Hepatocyte (in vitro differentiated cells): ENCODE results near the gene DOHH. TPM values are rescaled to one million over a fixed set of nuclear protein-coding genes. Genes with fewer than 3 reads are reported as not detected.

Experiments
- DNase-seq: peaks from one replicate; pipeline ENCODE4 v3.0.0-alpha.2; 2016; ENCODE audit warnings: low spot score
- H2AFZ ChIP-seq: fragments of 200-600 bp; sonication (generic); 2 replicates; pipeline ENCODE4 v1.6.0; 2016; ENCODE audit warnings: antibody characterized with exemption, mild to moderate bottlenecking
- H3K27ac ChIP-seq: fragments of 200-600 bp; sonication (generic); 2 replicates; pipeline ENCODE4 v1.5.1; 2016; ENCODE audit warnings: mild to moderate bottlenecking
- H3K27me3 ChIP-seq: fragments of 200-600 bp; sonication (generic); 2 replicates; pipeline ENCODE4 v1.6.1; 2016
- H3K36me3 ChIP-seq: fragments of 200-600 bp; sonication (generic); replicated peaks from 2 replicates; pipeline ENCODE4 v1.5.1; 2016; ENCODE audit warnings: low read depth; ENCODE audit not compliant: insufficient read depth
- H3K4me1 ChIP-seq: fragments of 200-600 bp; sonication (generic); 2 replicates; pipeline ENCODE4 v1.5.1; 2016; ENCODE audit warnings: mild to moderate bottlenecking, moderate library complexity; ENCODE audit not compliant: insufficient read depth
- H3K4me2 ChIP-seq: fragments of 200-600 bp; sonication (generic); 2 replicates; pipeline ENCODE4 v1.6.0; 2016
- H3K4me3 ChIP-seq: fragments of 200-600 bp; sonication (generic); 2 replicates; pipeline ENCODE4 v1.5.1; 2016; ENCODE audit warnings: mild to moderate bottlenecking
- H3K79me2 ChIP-seq: fragments of 200-600 bp; sonication (generic); 2 replicates; pipeline ENCODE4 v1.6.0; 2017; ENCODE audit warnings: mild to moderate bottlenecking
- H3K9me2 ChIP-seq: fragments of 200-600 bp; sonication (generic); replicated peaks from 2 replicates; pipeline ENCODE4 v1.6.0; 2017; ENCODE audit warnings: mild to moderate bottlenecking; ENCODE audit not compliant: insufficient read depth
- H3K9me3 ChIP-seq: fragments of 200-600 bp; sonication (generic); 2 replicates; pipeline ENCODE4 v1.5.1; 2016; ENCODE audit warnings: low read depth, mild to moderate bottlenecking
- H4K20me1 ChIP-seq: fragments of 200-600 bp; sonication (generic); 2 replicates; pipeline ENCODE4 v1.6.0; 2016; ENCODE audit warnings: mild to moderate bottlenecking; ENCODE audit not compliant: insufficient read depth, poor library complexity, severe bottlenecking
- EZH2 ChIP-seq: fragments of 200-600 bp; sonication (generic); IDR thresholded peaks from 2 replicates; pipeline ENCODE4 v1.6.1; 2016; ENCODE audit warnings: antibody characterized with exemption, mild to moderate bottlenecking, borderline replicate concordance
- EZH2phosphoT487 ChIP-seq: fragments of 200-600 bp; sonication (generic); IDR thresholded peaks from one replicate; pipeline ENCODE4 v1.6.1; 2018; ENCODE audit warnings: antibody characterized with exemption, mild to moderate bottlenecking, low read depth, moderate library complexity; ENCODE audit not compliant: unreplicated experiment, severe bottlenecking
- WGBS: methylation state at CpG from one replicate; pipeline ENCODE4 v1.1.6; 2016; ENCODE audit warnings: low lambda C conversion rate; ENCODE audit errors: missing lambda C conversion rate; 5-methylcytosine and 5-hydroxymethylcytosine counted together
- polyA plus RNA-seq: library from polyadenylated mRNA; unstranded; fragments of >200 nt; fragmentation: Nextera tagmentation; extraction: Ambion mirVana; gene quantifications from 2 replicates; pipeline ENCODE4 v1.2.1, GENCODE V29; 2016
- total RNA-seq: library from RNA; depleted of rRNA; stranded (reverse); fragments of >200 nt; gene quantifications from 2 replicates; pipeline ENCODE4 v1.2.3, GENCODE V29; 2014
- TF ChIP-seq, protein P1 (sequence below): fragments of 200-600 bp; sonication (generic); IDR thresholded peaks from 2 replicates; pipeline ENCODE4 v1.5.1; 2016; ENCODE audit warnings: antibody characterized with exemption, mild to moderate bottlenecking; ENCODE audit not compliant: poor library complexity

Gene DOHH
- total and polyA plus RNA-seq, 2 experiments from 2014 or later, result 14.9 to 17.6 TPM

DNA sequence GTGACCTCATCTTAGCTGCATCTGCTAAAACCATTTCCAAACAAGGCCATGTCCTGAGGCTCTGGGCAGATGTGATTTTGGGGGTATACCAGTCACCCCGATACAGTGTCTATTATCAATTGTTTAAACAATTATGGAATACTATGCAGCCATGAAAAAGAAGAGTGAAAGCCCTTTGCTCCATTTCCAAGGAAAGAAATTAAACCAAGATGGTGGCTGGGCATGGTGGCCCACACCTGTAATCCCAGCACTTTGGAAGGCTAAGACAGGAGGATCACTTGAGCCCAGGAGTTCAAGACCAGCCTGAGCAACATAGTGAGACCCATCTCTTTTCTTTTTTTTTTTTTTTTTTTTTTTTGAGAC lies 39.3 kb upstream of the DOHH start:
- H3K4me1 ChIP-seq, result no peaks in the 10 kb centered on the region
- H3K9me3 ChIP-seq, result no peaks in the 10 kb centered on the region
- no peak for TF ChIP-seq EZH2phosphoT487
- TF ChIP-seq, protein P1, sequence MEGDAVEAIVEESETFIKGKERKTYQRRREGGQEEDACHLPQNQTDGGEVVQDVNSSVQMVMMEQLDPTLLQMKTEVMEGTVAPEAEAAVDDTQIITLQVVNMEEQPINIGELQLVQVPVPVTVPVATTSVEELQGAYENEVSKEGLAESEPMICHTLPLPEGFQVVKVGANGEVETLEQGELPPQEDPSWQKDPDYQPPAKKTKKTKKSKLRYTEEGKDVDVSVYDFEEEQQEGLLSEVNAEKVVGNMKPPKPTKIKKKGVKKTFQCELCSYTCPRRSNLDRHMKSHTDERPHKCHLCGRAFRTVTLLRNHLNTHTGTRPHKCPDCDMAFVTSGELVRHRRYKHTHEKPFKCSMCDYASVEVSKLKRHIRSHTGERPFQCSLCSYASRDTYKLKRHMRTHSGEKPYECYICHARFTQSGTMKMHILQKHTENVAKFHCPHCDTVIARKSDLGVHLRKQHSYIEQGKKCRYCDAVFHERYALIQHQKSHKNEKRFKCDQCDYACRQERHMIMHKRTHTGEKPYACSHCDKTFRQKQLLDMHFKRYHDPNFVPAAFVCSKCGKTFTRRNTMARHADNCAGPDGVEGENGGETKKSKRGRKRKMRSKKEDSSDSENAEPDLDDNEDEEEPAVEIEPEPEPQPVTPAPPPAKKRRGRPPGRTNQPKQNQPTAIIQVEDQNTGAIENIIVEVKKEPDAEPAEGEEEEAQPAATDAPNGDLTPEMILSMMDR, result no peak
- no peak for TF ChIP-seq EZH2
- H4K20me1 ChIP-seq, result peaks cover 3% of the 10 kb centered on the region
- H2AFZ ChIP-seq, result no peak overlapping the region
- H3K27me3 ChIP-seq, result no peaks in the 10 kb centered on the region
- H3K4me3 ChIP-seq, result no peak overlapping the region
- no peak for DNase-seq
- H3K79me2 ChIP-seq, result no peaks in the 10 kb centered on the region
- H3K36me3 ChIP-seq, result no peaks in the 10 kb centered on the region
- 100% methylated on average over 1 of the region's 1 CpG for WGBS
- no peak overlapping the region for H3K27ac ChIP-seq
- H3K4me2 ChIP-seq, result no peak overlapping the region
- no peaks in the 10 kb centered on the region for H3K9me2 ChIP-seq

DNA sequence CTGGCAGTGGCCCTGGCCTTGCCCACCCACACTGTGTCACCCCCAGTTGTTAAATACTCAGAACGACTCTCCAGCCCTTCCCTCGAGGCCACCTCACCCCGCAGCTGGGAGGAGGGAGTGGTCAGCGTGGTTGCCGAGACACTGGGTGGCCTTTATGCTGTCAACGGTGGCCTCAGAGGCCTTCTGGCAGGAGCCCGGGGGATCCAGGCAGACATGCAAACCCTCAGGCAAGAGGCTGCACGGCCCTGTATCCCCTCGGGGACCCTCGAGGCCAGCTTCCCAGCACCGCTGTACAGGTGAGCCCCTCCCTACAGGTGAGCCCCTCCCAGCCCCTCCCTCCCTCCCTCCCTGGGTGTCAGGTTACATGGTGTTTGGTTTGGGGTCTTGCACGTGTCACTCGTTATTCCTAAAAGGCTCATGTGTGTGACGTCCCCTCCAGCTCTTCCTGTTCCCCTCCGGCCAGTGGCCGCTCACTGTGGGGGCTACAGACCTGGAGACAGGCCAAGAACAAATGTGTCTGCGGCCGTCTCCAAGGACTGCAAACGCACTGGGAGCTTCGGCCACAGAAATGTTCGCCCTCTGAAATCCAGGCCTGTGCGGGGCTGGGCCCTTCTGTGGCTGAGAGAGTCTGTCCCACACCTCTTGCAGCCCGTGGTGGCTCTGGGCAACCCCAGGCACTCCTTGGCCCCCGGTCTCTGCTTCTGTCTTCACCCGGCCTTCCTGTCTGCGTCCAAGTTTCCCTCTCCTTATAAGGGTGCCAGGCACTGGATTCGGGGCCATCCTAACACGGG lies 38.7 kb upstream of the DOHH start, which contains the start of gene TEKTIP1:
Gene TEKTIP1 (plus strand): TSS at position 210 of the 791 bp plus-strand sequence. CDS start 4 bp downstream, at position 214.
- H3K4me3 ChIP-seq, result no peak within 1 kb of the TSS
- no peaks in the 10 kb centered on the region for H3K27me3 ChIP-seq
- H3K4me1 ChIP-seq, result no peaks in the 10 kb centered on the region
- no peaks in the 10 kb centered on the region for H3K9me3 ChIP-seq
- no peaks in the 10 kb centered on the region for H3K9me2 ChIP-seq
- TF ChIP-seq, protein P1, result no peak
- H4K20me1 ChIP-seq, result peaks cover 3% of the 10 kb centered on the region
- H3K27ac ChIP-seq, result no peak within 1 kb of the TSS
- 73% methylated on average over 25 of the region's 28 CpGs for WGBS
- H3K79me2 ChIP-seq, result no peaks in the 10 kb centered on the region
- no peak within 1 kb of the TSS for H2AFZ ChIP-seq
- no peaks in the 10 kb centered on the region for H3K36me3 ChIP-seq
- no peak within 1 kb of the TSS for H3K4me2 ChIP-seq
- DNase-seq, result no peak

DNA sequence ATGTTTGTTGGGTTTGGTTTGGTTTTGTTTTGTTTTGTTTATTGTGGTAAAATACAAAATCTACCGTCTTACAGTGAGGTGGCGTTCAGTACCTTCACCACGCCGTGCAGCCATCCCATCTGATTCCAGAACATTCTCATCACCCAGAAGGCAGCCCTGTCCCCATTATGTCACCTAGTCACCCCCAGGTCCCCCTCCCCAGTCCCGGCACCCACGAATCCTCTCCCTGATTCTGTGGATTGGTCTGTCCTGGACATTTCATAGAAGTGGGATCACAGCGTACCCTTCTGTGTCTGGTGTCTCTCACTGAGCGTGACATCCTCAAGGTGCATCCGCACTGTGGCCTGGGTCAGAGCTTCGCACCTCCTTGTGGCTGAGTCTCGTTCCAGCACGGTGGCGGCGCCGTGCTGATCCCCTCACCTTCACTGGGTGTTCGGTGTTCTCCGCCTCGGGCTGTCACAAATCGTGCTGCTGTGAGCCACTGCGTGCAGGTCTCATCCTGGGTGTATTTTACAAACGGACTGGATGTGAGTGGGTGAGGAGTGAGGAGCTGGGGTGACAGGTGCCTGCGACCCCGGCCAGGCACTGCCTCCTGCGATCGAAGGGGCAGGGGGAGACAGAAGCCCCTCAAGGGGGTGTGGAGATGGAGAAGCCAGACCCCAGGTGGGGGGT lies 37.9 kb upstream of the DOHH start:
- no peak overlapping the region for H2AFZ ChIP-seq
- no peak overlapping the region for H3K4me2 ChIP-seq
- H3K9me2 ChIP-seq, result no peaks in the 10 kb centered on the region
- H3K36me3 ChIP-seq, result no peaks in the 10 kb centered on the region
- no peak for DNase-seq
- H3K9me3 ChIP-seq, result no peaks in the 10 kb centered on the region
- TF ChIP-seq EZH2phosphoT487, result no peak
- TF ChIP-seq EZH2, result no peak
- TF ChIP-seq, protein P1, result no peak
- H3K27me3 ChIP-seq, result no peaks in the 10 kb centered on the region
- H4K20me1 ChIP-seq, result peaks cover 3% of the 10 kb centered on the region
- no peaks in the 10 kb centered on the region for H3K79me2 ChIP-seq
- no peaks in the 10 kb centered on the region for H3K4me1 ChIP-seq
- H3K27ac ChIP-seq, result no peak overlapping the region
- WGBS, result 83% methylated on average over 25 of the region's 25 CpGs
- H3K4me3 ChIP-seq, result no peak overlapping the region
